NCI-H1436 treated with DMSO at 0.1 percent for 48 hours (cell line): Measurements from ENCODE around the gene ZBTB49.
"Not testable (repeated sequence)": the region's sequence is repeated elsewhere in the genome, so short reads cannot be mapped to it uniquely, and the experiment has no call there.

Source experiments
- DNase-seq: peaks from one replicate; lab custom pipeline; 2025; lab: John Stamatoyannopoulos, UW

The ZBTB49 gene, protein sequence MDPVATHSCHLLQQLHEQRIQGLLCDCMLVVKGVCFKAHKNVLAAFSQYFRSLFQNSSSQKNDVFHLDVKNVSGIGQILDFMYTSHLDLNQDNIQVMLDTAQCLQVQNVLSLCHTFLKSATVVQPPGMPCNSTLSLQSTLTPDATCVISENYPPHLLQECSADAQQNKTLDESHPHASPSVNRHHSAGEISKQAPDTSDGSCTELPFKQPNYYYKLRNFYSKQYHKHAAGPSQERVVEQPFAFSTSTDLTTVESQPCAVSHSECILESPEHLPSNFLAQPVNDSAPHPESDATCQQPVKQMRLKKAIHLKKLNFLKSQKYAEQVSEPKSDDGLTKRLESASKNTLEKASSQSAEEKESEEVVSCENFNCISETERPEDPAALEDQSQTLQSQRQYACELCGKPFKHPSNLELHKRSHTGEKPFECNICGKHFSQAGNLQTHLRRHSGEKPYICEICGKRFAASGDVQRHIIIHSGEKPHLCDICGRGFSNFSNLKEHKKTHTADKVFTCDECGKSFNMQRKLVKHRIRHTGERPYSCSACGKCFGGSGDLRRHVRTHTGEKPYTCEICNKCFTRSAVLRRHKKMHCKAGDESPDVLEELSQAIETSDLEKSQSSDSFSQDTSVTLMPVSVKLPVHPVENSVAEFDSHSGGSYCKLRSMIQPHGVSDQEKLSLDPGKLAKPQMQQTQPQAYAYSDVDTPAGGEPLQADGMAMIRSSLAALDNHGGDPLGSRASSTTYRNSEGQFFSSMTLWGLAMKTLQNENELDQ

DNA sequence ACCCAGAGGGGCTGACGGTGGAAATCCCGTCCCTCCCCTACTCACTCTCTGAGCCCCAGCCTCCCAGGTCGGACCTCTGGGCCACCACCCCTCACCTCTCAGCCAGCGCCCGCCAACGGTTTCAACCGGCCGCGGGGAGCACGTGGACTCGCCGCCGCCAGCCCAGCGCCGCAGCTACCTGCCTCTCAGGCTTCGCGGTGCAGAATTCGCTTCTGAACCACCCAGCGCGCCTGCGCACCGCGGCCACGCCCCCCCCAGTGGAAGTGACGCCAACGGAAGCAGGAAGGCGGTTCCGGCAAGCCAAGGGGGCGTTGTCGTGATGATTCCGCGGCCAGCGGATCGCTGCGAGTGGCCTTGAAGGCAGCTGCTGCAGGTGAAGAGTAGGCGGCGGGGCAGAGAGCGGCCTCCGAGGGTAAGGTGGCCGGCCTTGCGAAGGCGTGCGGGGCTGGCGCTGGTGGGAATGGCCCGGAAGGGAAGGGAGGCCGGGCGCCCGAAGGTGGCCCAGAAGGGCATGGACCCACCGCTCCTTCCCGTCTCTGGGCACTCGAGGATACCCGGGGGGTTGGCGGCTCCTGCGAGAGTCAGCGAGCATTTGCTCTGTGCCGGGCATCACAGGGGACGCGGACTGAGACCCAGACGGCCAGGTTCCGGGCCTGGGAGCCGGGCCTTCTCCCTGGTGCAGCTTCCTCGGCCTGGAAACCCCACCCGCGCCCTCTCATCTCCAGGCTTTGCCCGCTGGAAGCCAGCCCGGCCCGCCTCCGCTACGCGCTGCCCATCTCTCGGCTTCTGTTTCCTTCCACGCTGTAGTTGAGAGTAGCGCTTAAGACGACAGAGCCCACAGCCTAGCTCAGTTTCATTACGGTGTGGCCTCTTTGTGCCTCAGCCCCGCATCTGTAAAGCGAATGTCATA, at the start of gene ZBTB49, which contains the start of gene LYAR:
TSS of gene ZBTB49 (plus strand) at position 311 of the 910 bp plus-strand sequence. CDS start 9,695 bp downstream, outside the sequence.
TSS of gene LYAR (minus strand) at position 214 of the 910 bp plus-strand sequence. CDS start 6,412 bp downstream, outside the sequence.
- DNase-seq: no peak

DNA sequence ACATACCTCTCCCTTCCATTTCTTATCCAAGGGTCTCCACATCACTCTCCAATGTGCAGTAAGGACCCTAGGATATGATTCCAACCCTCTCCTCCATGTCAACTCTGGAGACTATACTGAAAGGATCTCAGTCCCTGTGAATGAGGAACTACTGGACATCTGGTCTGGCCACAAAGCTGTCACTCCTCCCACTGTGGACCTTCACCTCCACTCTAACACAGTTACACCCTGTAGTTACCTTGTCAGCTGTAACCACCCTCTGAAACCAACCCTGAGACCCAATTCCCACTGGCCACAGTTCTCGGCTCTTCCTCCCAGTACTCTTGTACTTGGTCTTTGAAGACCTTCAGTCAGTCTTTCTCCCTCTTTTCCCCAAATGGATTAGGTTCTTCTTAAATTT, 44.9 kb upstream of the ZBTB49 start:
- no peak for DNase-seq

DNA sequence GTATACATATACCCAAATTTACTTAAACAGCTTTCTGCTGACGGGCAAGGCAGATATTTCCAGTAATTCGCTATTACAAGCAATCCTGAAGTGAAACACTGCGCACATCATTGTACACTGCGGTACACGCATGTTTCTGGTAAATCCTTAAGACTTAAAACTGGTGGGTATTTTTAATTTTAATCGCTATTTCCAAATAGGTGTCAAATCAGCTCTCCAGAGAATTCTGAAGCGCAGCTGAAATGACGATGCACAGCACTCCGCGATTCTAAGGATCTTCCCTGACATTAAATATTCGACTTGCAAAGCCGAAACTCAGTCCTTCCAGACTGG, 42.4 kb upstream of the ZBTB49 start:
- no peak for DNase-seq

DNA sequence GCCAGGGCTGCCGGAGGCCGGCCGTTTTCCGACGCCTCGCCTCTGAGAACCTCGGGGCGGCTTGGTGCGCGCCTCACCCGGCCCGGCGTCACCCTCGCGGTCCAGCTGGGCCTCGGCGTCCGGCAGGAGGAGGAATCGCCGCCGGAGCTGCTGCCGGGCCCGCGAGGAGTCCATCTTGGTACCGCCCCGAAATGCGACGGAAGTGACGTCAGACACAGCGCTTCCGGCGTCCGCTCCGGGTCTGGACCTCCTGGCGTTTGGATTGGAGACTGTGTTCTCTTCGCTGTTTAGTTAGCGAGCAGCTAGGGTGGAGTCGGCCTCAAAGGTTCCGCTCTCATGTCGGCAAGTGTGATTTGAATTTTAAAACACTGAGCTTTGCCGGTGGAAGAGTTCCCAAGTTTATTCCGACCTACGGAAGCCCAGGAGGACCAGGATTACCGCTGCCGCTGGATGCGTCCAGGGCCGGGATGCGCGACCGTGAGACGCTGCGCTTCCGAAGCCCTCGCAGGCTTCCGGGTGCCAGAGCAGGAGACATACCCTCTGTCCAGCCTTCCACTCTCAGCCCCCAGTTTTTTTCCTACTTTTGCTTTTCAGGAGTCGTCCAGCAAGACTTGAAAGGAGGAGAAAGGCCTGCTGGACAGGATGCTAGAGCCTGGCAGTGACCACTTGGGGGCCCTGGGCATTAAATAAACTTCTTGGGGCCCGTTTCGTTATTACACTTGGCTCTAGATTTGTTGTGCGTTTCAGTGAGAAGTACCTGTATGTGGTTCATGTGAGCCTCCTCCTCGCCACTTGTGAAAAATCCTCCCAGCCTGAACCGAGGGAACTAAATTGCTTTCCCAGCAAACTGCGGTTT, 41.8 kb upstream of the ZBTB49 start, which contains the start of gene TMEM128:
TSS of gene TMEM128 (minus strand) at position 195 of the 856 bp plus-strand sequence. CDS start at position 174, 21 bp downstream.
- no peak for DNase-seq

DNA sequence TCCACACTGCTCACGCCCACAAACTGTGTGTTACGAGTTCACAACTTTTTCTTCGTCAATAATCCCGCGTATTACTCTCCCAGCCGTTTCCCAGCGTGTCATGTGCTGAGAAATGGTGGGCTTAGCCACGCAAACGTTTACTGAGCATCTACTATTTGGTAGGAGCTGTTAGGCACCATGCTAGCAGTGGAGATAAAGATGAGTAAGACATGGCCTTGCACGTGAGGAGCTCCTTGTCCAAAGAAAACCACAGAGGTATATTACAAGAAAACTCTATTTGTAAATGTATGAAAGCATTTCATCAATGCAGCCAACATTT, 41.2 kb upstream of the ZBTB49 start:
- no peak for DNase-seq

DNA sequence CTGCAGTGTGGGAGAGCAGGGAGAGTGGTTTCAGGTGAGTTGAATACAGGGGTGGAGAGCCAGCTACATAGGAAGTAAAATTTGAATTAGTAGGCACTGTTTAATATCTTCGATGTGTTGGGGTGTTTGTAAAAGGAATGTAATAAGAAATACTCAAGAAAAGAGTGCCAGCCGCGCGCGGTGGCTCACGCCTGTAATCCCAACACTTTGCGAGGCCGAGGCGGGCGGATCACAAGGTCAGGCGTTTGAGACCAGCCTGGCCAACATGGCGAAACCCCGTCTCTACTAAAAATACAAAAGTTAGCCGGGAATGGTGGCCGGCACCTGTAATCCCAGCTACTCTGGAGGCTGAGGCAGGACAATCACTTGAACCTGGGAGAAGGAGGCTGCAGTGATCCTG, 40.7 kb upstream of the ZBTB49 start:
- not testable (repeated sequence) for DNase-seq

DNA sequence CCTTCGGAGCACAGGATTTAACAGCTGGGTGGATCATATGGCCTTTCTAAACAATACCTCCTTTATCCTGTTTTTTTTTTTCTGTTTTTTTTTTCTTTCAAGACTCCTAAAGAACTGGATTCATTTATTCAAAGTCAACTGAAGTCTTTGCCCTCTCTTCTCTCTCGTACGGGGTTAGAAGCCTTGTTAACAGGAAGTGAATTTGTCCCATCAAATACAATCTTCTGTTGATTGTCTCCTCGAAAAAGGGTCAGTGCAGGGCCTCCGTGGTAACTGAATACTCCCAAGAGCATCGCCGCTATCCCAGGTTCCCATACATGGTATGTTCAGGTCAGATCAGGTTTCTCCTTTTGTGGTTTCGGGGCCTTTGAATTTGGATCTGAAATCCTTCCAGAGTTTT, 40.2 kb upstream of the ZBTB49 start:
- DNase-seq: no peak

DNA sequence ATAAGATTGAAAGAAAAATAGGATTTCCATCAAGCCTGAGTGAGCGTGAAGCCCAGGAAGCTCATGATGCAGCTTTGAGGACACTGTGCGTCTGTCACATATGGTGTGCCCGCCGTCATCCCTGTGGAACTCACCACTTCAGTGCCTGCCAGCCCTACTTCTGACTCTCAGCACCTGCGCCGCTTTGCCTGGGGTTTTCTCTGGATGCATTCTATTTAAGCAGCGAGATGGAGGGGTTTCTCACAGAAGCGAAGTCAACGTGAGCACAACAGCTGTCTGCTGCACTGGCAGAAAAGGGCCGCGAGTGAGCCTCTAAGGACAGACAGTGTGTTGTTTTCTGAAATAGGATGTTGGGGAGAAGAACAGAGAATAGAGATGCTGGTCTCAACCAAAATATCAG, 35.9 kb upstream of the ZBTB49 start:
- no peak for DNase-seq

DNA sequence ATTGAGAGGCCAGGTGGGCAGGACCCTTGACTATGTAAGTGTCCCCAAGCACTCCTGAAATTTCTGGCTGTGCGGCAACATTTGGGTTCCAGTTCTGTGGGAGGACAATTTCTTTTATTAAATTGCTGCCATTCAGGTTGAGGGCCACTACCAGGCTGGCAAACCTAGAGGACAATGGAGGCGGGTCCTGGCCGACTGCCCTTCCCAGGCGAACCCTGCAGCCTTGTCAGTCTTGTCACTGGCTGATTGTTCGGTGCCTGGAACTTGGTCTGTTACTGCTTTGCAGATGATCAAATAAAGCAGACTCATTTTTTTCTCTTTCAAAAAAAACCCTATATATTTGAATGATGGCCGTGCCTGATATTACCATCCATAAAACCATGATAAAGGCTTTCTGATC, 35.4 kb upstream of the ZBTB49 start:
- no peak for DNase-seq

DNA sequence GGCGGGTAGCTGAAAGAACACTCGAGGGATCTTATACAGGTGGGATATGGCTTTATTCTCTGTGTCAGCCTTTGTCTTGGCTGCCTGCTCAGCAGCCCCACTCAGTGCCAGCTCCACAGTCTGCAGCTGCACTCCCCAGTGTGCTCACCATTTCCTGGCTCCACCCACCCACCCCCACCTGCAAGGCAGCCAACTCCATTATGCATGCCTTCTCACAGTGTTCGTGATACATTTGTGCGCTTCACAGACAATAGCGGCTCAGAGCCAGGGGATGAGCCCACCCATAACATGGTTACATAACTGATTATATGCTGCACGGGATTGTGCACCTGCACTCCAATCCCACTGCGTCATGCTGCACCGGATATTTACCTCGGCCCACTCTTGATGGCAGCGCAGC, 33.3 kb upstream of the ZBTB49 start:
- DNase-seq: no peak

DNA sequence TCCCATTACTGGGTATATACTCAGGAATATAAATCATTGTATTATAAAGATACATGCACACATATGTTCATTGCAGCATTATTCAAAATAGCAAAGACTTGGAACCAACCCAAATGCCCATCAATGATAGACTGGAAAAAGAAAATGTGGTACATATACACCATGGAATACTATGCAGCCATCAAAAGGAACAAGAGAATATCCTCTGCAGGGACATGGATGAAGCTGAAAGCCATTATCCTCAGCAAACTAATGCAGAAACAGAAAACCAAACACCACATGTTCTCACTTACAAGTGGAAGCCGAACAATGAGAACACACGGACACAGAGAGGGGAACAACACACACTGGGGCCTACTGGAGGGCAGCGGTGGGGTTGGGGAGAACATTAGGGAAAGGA, 32.3 kb upstream of the ZBTB49 start:
- not testable (repeated sequence) for DNase-seq

DNA sequence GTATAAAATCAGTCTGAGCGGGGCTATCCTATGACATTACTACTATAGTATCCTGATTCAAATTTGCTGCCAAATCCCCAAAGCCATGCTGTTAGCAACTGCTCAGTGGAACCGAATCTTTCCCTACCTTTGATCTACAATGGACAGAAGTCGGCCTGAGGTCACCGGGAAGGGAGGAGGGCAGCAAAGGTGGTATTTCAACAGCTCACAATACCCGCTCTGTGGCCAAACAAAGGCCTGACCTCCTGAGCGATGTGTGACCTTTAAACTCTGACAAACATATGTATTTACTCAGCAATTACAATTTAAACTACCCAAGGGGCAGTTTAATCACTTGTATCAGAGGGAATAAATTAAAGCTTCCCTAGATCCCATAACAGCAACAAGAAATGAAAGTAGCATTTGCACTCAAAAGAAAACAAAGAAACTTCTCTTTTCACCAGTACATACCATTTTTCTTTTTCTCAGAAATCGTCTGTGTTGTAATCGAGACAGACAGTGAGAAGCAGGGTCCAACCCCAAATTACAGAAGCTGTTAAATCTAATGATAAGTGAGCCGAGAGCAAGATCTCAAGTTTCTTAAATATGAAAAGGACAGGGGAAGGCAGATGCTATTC, 30.5 kb upstream of the ZBTB49 start:
- no peak for DNase-seq

DNA sequence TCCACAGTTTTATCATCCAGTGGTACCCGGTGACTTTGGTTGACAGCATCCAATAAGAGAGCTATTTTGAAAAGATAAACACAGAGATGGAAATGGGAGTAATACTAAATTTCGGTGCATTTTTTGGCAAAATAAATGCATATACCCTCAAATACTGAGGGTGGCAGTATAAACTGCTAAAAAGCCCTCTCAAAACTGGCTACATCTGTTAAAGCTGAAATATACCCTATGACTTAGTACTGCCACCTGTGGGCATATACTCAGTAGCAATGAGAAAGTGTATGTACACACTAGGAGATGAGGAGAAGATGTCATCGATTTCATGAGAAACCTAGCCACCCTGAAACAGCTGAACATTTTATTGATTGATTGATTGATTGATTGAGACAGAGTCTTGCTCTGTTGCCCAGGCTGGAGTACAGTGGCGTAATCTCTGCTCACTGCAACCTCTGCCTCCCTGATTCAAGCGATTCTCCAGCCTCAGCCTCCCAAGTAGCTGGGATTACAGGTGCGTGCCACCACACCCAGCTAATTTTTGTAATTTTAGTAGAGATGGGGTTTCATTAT, 29.8 kb upstream of the ZBTB49 start:
- DNase-seq: no peak

DNA sequence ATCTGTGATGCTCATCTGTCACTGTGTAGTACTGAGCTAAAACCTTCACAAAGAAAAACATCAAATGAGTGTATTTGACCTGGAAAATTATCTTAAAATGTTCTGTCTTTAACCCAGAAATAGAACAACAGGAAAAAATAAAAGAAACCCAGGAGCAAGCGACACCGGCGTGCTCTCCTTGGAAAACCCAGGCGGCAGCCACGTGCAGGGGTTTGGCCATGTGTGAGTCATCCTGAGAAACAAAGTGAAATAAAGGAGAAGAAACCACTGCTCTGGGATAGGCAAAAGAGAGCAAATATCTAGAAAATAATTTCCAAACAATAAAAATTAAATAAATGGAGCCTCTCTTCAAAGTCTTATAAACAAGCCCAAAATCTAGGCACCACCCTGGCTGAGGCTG, 22.1 kb upstream of the ZBTB49 start:
- DNase-seq: no peak

DNA sequence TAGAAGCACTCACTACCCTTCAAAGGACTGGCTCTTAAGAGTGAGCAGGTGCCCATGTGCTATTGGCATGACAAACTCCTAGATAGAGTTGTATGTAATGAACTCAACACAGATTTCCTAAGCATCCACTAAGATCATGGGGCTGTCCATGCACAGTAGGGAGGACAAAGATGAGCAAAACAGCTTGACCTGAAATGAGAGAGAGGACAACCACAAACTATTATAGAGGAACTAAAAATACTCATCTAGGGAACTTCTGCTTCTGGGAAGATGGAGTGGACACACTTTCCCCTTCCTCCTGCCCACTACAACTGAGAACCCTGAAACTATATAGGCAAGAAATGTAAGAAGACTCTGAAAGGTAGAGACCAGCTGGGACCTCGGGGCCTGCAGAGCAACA, 21.3 kb upstream of the ZBTB49 start:
- DNase-seq: no peak

DNA sequence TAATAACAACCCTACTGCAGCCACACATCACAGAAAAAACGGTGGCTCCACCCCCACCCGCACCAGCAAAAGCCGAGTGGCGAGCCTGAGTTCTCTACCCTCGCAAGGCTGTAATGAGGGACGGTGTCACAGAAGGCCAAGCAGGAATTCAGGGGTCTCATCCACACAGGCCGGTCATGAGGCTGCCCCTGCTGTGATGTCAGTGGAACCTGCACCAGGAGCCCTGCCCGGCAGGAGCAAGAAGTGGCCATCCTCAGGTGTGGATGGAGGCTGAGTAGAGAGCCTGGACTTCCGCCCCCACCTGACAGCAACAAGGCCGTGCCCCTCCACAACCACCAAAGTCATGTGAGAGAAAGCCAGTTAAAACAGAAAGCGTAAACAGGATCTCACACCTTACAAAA, 20.7 kb upstream of the ZBTB49 start:
- no peak for DNase-seq

DNA sequence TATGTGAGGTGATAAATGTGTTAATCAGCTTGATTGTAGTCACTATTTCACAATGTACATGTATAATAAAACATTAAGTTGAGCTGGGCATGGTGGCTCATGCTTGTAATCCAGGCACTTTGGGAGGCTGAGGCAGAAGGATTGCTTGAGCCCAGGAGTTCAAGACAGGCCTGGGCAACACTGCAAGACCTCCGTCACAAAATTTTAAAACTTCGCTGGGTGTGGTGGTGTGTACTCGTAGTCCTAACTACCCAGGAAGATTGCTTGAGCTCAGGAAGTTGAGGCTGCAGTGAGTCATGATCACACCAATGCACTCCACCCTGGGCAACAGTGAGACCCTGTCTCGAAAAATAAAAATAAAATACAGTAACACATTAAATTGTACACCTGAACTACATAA, 20.2 kb upstream of the ZBTB49 start:
- DNase-seq: no peak

DNA sequence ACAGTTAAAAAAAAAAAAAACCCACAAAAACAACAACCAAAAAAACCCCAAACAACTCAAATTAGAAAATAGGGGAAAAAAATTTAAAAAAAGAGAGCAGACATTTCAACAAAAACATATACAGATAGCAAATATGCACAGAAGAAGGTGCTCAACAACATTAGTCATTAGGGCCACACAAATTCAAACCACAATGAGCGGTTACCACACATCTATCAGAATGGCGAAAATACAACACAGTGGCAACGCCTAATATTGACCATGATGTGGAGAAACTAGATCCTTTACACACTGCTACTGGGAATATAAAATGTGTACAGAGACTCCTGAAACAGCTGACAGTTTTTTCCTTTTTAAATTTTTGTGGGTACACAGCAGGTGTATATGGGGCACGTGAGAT, 19.5 kb upstream of the ZBTB49 start:
- DNase-seq: no peak

DNA sequence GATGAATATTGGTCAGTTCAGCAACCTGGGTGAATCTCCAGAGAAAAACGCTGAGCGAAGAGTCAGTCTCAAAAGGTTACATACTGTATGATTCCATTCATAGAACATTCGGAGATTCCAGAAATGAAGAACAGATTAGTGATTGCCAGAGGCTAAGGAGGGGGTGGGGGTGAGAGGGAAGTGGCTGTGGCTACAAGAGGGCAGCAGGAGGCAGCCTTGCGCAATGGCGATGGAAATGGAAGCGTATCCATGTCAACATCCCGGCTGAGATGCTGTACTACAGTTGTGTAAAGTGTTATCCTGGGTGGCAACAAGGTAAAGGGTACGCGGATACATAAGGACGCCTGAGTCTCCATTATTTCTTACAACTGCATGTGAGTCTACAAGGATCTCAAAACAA, 18.1 kb upstream of the ZBTB49 start:
- DNase-seq: no peak

DNA sequence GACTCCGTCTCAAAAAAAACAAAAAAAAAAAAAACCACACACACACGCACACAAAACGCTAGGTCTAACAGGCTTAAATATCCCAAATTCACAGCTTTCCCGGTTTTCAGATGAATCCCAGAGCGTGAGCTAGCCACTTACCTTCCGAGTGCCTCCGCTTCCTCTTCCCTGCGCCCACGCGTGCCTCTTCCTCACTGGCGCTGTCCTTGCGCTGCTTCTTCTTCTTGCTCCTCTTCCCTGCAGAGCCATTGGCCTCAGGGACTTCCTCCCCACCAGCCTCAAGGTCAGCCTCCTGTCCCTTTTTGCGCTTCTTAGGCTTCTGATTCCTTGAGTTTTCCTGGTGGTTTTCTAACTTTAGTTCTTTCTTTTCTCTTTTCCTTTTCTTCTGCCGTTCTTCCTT, 15.8 kb upstream of the ZBTB49 start:
- no peak for DNase-seq

DNA sequence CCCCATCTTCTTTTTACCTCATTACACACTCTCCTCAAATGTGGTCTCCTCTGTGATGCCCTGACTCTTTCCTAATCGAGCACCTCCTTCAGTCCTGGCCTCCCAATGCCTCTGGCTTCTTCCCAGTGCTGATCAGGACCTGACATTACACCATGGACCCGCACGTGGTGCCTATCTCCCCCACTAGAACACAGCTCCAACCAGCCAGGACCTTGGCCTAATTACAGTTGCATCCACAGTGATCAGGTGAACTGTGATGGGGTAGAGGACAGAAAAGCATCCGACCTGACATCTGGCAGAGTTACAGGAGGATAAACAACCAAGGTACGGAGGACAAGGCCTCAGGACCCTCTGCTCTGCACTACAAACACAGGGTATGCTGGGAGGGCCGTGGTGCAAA, 12.5 kb upstream of the ZBTB49 start:
- no peak for DNase-seq
